Measurements from ENCODE around the gene GLIS1.

Gene GLIS1

DNA sequence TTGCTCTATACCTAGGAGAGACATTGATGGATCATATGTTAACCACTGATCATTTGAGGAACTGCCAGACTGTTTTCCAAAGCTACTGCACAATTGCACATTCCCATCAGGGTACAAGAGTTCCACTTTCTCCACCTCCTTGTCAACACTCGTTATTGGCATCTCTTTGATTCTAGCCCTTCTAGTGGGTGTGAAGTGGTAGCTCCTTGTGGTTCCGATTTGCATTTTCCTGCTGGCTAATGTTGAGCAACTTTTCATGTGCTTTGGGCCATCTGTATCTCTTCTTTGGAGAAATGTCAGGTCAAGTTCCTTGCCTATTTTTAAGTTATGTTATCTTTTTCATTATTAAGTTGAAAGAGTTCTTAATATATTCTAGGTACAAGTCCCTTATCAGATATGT lies 189.7 kb downstream of the GLIS1 start:
- DNase-seq (ENCODE audit: low spot score) = no peak
- no peak for TF ChIP-seq CTCF (IDR thresholded peaks at IDR 0.05; ENCODE audit: extremely low read depth, missing control alignments)

DNA sequence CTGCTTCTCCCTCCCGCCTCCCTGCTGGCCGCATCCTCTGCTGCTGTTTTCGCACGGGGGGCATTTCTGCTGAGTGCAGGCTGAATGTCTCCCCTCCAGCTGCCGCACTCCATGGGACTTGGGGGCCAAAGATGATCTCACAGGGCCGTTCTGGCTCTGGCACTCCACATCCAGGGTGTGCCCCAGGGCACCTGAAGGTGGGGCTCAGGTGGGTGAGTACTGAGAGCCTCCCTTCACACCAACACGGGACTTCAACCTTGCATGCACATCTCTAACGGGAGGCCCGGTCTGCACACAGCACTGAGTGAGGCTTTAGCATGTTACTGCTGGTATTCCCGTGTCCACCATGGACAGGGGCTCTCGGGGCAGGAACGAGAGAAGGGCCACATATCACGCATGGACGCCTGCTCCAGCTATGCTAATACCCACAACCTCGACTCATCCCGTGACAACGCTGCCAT lies 190.9 kb downstream of the GLIS1 start:
- no peak for TF ChIP-seq CTCF (IDR thresholded peaks at IDR 0.05; ENCODE audit: extremely low read depth, missing control alignments)
- DNase-seq (ENCODE audit: low spot score) = no peak

DNA sequence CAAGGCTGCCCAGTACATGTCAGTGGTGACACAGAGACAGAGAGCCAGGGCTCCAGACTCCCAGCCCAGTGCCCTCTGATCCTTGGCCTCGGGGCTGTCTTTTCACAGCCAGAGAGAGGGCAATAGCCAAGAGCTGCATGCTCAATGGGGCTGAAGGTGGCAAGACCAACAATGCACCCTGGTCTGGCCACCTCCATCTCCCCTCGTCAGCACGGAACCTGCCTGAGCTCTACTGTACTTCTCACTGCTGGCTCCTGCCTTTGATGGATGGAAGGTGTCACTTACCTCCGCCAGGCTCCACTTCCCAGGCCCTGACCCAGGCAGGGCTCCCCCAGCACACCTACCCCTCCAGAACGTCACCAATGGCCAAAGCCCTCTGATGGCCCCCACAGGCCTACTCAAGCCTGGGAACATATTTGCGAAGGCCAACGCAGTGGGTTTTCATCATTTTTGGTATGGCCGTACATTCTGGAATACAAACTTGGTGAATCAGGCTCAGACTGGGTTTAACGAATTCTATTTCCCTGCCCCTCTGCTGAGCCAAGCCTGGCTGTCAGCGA lies 191.7 kb downstream of the GLIS1 start:
- no peak for TF ChIP-seq CTCF (IDR thresholded peaks at IDR 0.05; ENCODE audit: extremely low read depth, missing control alignments)
- no peak for DNase-seq (ENCODE audit: low spot score)

DNA sequence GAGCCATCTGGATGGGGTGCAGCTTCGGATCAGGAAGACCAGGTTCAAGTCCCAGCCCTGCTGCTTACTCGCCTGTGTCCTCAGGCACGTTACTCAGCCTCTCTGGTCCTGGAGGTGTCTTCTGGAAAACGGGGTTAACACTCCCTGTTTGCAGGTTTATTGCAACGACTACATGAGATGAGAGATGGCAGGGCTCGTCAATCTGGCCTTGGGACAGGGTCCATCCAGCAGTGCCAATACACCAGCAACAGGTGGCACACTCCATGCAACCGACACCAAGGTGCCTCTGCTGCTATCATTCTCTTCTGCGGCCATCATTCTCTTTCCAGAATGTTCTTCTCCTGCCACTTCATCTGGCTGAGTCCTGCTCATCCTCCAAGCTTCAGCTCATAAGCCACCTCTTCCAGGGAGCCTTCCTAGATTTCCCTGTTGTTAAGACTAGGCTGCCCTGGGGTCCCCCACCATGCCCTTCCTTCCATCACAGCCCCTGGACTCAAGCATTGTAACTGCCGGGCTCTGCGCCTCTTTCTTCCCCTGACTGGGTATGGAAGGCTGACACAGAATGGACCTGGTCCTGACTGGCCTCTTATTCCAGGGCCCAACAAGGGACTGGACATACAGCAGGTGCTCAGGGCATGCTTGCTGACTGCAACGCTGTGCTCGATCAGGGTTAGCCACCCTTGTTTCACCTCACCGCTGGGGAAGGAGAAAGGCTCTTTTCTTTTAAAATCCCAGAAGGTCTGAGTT lies 192.4 kb downstream of the GLIS1 start:
- DNase-seq (ENCODE audit: low spot score) = no peak
- no peak for TF ChIP-seq CTCF (IDR thresholded peaks at IDR 0.05; ENCODE audit: extremely low read depth, missing control alignments)

DNA sequence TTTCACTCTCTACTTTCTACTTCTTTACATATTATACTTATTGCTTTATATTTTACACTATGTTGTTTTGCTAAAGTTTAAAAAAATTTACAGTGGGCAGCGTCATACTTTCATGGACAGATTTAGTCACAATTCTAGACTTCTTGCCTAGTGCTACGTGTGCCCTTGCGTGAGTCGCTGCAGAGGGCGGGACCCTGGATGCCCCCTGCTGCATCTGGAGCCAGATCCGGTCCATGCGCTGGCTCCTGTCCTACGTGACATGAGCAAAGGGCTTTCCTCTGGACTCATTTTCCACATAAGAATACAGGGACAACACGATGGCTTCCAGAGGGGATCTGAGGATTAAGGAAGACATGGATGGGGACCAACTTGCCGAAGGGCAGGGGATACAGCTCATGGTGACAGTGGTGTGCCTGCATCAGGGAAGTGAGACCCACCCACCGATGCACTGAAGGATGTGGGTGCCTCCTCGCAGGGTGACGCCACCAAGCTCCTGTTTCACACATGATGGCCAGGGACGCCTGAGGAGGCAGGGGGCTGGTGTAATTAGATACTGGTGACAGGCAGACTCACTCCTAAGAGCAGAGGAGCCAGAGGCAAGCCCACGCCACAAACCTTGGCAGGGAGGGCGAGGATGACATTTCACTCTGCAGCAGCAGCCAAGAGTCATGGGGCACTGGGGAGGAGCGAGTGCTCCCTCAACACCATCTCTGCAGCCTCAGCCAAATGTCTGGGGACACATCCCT lies 193.1 kb downstream of the GLIS1 start:
- no peak for TF ChIP-seq CTCF (IDR thresholded peaks at IDR 0.05; ENCODE audit: extremely low read depth, missing control alignments)
- DNase-seq (ENCODE audit: low spot score) = no peak

DNA sequence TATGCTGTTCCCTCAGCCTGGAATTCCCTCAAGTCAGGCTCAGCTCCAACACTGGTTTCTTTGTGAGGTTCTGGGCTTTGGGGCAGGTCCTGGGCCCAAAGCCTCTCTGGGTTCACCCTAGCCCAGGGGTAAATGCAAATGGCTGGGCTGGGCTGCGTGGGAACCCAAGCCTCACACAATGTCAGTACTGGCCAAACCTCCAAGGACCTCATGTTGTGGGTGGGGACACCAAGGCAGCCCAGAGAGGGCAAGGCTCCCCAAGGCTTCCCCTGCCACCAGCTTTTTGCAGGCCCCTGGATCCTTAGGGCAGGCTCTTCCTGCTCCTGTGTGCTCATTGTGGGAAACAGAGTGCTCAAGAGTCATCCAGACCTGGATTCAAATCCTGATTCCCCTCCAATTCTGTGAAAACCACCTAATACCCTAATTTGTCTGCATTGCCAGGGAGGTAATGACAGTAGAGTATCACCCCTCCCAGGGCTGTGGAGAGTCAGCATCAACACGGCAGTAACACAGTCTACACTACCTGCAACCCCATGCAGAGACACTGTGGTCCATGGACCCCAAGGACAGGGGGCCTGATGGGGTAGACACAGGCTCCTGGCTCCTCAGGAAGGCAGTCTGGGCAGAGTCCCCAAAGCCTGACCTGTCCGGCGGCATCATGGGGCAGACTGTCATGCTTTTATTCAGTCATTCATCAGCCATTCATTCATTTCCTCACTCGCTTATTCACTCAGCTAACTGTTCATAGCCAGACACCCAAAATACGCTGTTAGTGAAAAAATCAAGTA lies 194.0 kb downstream of the GLIS1 start:
- no peak for TF ChIP-seq CTCF (IDR thresholded peaks at IDR 0.05; ENCODE audit: extremely low read depth, missing control alignments)
- no peak for DNase-seq (ENCODE audit: low spot score)

Data from GM20000 (cell line).